Forelimb muscle (tissue), 1 donor: ENCODE results near the gene MAGEA1. TPM values are rescaled to one million over a fixed set of nuclear protein-coding genes. Genes with fewer than 3 reads are reported as not detected.

Experiments used
- polyA plus RNA-seq: library from polyadenylated mRNA; unstranded; fragments of 120-200 nt; gene quantifications from one replicate; pipeline ENCODE4 v1.2.1, GENCODE V29; 2013; ENCODE audit not compliant: insufficient read length

The MAGEA1 gene
- polyA plus RNA-seq, 1 donor = not detected

Other genes starting within 250 kb of the MAGEA1 start
- not detected for gene PNMA5, start 185.2 kb upstream of the MAGEA1 start, polyA plus RNA-seq
- gene PNMA3, start 122.8 kb upstream of the MAGEA1 start, polyA plus RNA-seq = 1.6 TPM
- gene PNMA6A, start 106.8 kb upstream of the MAGEA1 start, polyA plus RNA-seq = 2.2 TPM
- gene PNMA6F, start 142.5 kb downstream of the MAGEA1 start, polyA plus RNA-seq = not detected
- gene ZNF275, start 154.9 kb downstream of the MAGEA1 start, polyA plus RNA-seq = 7.0 TPM
- gene PNMA6E, start 222.1 kb downstream of the MAGEA1 start, polyA plus RNA-seq = not detected
- gene ZFP92, start 232.2 kb downstream of the MAGEA1 start, polyA plus RNA-seq = 0.90 TPM